GM19395 (cell line): ENCODE data around the gene SLC37A1.
A peak's percentile ranks its signal among the peaks of the same experiment; 100 is the strongest.

Experiments
- ATAC-seq: cut with Tn5 transposase; IDR thresholded peaks from one replicate; pipeline ENCODE4 v1.9.1; 2021; ENCODE audit warnings: mild to moderate bottlenecking, moderate library complexity; ENCODE audit not compliant: unreplicated experiment

Gene SLC37A1

GRCh38 chr21:42478504-42478903 lies 35.1 kb upstream of the SLC37A1 start:
- ATAC-seq = peak; percentile 58

- ATAC-seq = no peak
These were observed 34.1 kb upstream of the SLC37A1 start for GRCh38 chr21:42479582-42479981.

GRCh38 chr21:42480736-42481135 lies 32.9 kb upstream of the SLC37A1 start:
- ATAC-seq = no peak

- no peak for ATAC-seq
These were observed 32.5 kb upstream of the SLC37A1 start for GRCh38 chr21:42481169-42481568.

- ATAC-seq = no peak
These were observed 28.7 kb upstream of the SLC37A1 start for GRCh38 chr21:42484966-42485365.

- no peak for ATAC-seq
These were observed 27.6 kb upstream of the SLC37A1 start for GRCh38 chr21:42486072-42486471.

GRCh38 chr21:42486531-42486930 lies 27.1 kb upstream of the SLC37A1 start:
- no peak for ATAC-seq

GRCh38 chr21:42489006-42489563 lies 24.6 kb upstream of the SLC37A1 start:
- ATAC-seq = no peak

- no peak for ATAC-seq
These were observed 23.7 kb upstream of the SLC37A1 start for GRCh38 chr21:42489991-42490390.

GRCh38 chr21:42490720-42491119 lies 22.9 kb upstream of the SLC37A1 start:
- ATAC-seq = no peak

GRCh38 chr21:42491328-42491727 lies 22.3 kb upstream of the SLC37A1 start:
- ATAC-seq = no peak

- no peak for ATAC-seq
These were observed 21.5 kb upstream of the SLC37A1 start for GRCh38 chr21:42492201-42492600.

GRCh38 chr21:42493109-42494060 lies 20.3 kb upstream of the SLC37A1 start:
- no peak for ATAC-seq

- ATAC-seq = no peak
These were observed 18.6 kb upstream of the SLC37A1 start for GRCh38 chr21:42495027-42495426.

GRCh38 chr21:42495765-42496119 lies 17.9 kb upstream of the SLC37A1 start:
- peak; percentile 30 for ATAC-seq

GRCh38 chr21:42496120-42496838 lies 17.4 kb upstream of the SLC37A1 start, which contains the start of gene RSPH1:
RSPH1 (minus strand) TSS chr21:42496224; CDS start chr21:42496186, 38 bp downstream.
- peak; percentile 97 for ATAC-seq

- ATAC-seq = no peak
These were observed 16.8 kb upstream of the SLC37A1 start for GRCh38 chr21:42496839-42497202.

GRCh38 chr21:42498012-42498411 lies 15.6 kb upstream of the SLC37A1 start:
- no peak for ATAC-seq

- ATAC-seq = no peak
These were observed 14.1 kb upstream of the SLC37A1 start for GRCh38 chr21:42499444-42500112.

GRCh38 chr21:42500225-42500624 lies 13.4 kb upstream of the SLC37A1 start:
- no peak for ATAC-seq

- ATAC-seq = no peak
These were observed 12.9 kb upstream of the SLC37A1 start for GRCh38 chr21:42500736-42501135.
